Stimulated activated CD8-positive, alpha-beta memory T cell treated with anti-CD3 and anti-CD28 coated beads, Interleukin-12 subunit alpha, Interleukin-12 subunit beta, amount 100 ng/mL, for 24 hours (primary cell): ENCODE data around the gene CBX4.

Source experiments
- DNase-seq: peaks from one replicate; pipeline ENCODE4 v3.0.0-alpha.2; 2020; ENCODE audit errors: extremely low read depth

The CBX4 gene

DNA sequence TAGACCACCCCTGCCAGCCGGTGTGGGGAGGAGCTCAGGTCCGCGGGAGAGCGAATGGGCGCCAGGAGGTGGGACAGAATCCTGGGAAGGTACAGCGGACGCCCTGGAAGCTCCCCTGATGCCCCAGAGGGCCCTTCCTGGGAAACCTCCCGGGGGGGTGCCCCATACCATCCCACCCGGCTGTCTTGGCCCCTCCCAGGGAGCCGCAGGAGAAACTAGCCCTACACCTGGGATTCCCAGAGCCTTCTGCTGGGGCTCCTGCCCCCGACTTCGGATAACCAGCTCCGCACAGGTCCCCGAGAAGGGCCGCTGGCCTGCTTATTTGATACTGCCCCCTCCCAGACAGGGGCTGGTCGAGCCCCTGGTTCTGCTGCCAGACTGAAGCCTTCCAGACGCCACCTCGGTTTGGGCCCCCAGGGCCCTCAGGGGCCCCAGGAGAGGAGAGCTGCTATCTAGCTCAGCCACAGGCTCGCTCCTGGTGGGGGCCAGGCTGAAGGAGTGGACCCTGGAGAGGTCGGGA, 3.0 kb upstream of the CBX4 start:
- no peak for DNase-seq

DNA sequence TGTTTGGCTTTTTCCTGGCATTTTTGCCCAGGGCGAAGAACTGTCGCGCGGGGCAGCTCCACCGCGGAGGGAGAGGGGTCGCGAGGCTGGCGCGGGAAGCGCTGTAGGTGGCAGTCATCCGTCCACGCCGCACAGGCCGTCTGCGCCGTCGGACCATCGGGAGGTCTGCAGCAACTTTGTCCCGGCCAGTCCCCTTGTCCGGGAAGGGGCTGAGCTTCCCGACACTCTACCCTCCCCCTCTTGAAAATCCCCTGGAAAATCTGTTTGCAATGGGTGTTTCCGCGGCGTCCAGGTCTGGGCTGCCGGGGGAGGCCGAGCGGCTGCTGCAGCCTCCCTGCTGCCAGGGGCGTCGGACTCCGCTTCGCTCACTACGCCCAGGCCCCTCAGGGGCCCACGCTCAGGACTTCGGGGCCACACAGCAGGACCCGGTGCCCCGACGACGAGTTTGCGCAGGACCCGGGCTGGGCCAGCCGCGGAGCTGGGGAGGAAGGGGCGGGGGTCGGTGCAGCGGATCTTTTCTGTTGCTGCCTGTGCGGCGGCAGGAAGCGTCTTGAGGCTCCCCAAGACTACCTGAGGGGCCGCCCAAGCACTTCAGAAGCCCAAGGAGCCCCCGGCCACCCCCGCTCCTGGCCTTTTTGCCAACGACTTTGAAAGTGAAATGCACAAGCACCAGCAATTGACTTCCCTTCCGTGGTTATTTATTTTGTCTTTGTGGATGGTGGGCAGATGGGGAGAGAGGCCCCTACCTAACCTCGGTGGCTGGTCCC, 2.3 kb upstream of the CBX4 start:
- DNase-seq: no peak

DNA sequence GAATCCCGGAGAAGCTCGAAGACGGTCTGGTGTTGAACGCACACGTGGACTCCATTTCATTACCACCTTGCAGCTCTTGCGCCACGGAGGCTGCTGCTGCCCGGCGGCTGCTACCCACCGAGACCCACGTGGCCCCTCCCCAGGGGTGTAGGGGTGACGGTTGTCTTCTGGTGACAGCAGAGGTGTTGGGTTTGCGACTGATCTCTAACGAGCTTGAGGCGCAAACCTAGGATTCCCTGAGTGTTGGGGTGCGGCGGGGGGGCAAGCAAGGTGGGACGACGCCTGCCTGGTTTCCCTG, 1.7 kb upstream of the CBX4 start:
- DNase-seq: no peak

DNA sequence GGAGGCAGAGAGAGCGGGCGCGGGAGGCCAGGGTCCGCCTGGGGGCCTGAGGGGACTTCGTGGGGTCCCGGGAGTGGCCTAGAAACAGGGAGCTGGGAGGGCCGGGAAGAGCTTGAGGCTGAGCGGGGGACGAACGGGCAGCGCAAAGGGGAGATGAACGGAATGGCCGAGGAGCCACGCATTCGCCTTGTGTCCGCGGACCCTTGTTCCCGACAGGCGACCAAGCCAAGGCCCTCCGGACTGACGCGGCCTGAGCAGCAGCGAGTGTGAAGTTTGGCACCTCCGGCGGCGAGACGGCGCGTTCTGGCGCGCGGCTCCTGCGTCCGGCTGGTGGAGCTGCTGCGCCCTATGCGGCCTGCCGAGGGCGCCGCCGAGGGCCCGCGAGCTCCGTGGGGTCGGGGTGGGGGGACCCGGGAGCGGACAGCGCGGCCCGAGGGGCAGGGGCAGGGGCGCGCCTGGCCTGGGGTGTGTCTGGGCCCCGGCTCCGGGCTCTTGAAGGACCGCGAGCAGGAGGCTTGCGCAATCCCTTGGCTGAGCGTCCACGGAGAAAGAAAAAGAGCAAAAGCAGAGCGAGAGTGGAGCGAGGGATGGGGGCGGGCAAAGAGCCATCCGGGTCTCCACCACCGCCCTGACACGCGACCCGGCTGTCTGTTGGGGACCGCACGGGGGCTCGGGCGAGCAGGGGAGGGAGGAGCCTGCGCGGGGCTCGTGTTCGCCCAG, 1.2 kb upstream of the CBX4 start:
- no peak for DNase-seq

DNA sequence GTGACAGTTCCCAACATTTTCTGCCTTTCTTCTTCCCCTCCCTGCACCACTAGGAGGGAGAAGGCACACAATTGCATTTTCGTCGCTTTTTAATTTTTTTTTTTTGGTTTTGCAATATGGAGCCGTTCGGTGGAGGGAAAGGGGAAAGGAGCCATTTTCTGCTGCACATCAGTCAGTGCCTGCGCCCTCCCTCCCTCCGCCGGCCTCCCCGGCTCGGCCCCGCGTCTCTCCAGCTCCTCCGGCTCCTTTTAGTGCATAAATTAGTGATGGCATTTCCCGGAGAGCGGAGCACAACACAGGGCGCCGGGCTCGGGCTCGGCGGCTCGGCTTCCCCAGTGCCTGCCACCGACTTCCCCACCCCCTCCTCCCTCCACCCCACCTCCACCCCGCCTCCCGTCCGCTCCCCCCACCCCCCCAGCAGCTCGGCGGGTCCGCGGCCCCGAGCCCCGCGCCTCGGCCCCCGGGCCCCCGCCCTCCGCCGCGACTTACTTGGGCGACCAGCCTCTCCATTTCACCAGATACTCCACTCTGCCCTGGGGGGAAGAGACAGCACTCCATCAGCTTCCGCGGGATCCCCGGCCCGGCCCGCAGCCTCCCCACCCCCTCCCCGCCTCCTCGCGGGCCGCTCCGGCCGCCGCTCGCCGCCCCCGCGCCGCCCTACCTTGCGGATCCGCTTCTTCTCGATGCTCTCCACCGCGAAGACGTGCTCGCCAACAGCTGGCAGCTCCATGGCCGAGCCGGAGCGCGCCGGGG, 542 bp downstream of the CBX4 start:
- DNase-seq: no peak

DNA sequence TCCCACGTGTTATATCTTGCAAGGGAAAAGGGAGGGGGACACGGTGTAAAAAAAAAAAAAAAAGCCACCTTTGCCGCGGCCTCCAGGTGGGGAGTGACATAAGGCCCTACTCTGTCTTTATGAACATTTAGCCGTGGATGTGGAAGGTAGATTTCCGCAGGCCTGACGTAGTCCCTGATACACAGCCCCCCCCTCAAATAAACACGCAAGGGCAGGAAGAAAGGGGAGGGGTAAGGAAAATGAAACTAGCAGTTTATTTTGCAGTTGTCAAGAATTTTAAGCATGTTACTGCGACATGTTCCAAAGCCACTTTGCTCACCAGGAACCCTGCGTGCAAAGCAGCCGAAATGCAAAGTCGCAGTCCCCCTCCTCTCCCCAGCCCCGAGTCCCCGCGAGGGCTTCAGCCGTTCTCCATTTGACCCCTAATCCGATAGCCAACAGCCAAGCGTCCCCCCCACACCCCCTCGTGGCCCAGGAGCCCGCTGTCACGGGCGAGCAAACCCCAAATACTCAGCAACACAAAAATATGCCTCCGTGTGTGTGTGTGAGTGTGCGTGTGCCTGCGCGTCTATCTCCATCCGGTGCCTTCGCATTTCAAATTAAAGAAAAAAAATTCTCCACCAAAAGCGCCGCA, 1.2 kb downstream of the CBX4 start:
- DNase-seq: no peak

DNA sequence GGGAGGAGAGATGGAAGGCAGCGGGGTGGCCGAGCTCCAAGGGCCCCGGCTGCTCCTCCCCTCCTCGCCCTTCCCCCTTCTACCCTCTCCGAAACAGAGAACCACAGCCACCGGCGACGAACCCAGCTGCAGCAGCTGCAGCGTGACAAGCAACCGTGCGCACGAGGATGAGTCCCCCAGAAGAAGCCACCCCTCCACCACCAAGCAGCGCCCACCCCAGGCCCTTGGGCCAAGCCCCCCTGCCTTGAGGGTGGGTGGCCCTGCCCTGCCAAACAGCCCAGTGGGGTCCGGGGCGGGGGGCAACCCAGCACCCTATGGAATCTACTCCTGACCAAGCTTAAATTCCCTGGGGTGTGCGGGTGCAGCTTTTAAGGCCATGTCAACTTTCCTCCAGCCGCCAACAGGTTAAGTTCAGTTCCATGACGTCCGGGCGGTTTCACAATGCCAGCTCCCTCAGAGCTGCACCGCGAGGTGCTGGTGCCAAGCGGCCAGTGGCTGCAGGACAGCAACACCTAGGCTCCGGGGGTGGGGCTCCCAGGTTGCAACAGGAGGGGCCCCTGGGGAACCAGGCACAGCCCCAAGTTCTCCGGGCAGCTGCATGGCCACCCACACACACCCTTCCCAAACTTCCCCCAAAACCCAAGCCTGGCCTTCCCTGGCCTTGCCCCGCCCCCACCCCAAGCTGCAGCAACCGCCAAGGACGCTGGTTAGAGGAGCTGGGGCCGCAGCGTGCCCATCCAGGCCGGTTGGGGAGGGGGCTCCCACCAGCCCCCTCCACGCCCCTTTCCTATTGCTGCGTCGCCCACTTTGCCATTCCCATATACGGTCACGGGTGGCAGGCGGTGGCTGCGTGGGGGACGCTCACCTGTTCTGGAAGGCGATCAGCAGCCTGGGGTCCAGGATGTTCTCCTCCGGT, 2.0 kb downstream of the CBX4 start:
- no peak for DNase-seq

DNA sequence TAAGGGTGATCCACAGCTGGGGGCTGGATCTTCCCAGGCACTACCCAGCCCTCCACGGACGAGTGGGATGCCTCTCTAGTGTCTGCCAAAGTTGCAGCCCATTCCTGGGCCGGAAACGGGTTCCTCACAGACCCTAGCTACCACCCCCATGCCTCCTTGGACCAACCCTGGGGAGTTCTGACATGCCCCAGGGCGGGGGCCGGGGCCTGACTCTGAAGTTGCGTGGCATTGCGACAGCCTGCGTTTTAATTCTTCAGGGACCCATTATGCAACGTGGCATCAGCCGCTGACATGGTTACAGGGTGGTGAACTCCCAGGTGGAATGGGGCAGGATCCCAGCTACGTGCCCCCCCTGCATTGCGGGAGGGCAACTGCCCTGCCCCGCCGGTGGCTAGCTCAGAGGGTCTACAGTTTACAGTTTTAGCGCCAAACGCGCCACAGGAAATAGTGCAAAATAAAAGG, 2.7 kb downstream of the CBX4 start:
- no peak for DNase-seq

DNA sequence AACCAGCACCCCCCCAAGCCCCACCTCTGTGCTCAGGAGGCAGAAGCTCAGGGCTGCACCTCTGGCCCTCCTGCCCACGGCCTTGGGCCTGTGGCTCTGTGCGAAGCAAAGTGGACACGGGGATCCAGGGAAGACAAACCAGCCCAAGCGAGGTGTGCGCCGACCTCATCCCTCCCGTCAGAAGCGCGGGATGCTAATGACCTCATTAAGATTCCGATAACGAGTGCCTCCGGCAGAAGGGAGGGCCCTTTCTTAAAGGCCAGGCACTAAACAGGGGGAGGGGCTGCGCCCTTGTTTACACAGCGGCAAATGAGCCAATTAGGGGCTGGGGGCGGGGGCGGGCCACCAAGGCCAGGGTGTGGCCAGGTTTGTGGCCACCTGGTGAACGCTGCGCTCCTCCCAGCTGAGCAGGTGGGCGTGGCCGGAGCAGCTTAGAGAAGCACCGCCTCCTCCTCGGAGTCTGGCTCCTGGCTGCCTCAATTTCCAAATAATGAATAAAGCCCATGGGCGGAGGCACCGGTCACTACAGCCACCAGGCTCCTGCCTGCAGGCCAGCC, 3.2 kb downstream of the CBX4 start:
- no peak for DNase-seq

DNA sequence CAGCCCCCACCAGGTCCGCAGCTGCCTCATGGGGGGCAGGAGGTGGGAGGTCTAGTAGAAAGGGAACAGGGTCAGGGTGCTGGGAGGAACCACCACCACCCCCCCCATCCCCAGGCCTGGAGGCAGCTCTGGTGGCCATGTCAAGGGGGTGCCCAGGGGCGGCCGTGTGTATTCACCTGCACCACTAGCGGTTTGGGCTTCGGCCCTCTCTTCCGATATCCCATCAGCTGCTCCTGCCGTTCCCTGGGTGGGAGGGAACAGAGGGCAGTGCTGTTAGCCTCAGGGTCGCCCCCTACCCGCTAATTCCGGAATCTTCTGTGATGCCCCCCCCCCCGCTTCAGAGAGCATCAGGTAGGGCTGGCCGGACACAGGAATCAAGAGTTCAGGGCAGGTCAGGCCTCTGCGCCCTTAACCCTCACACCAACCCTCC, 3.8 kb downstream of the CBX4 start:
- DNase-seq: no peak

DNA sequence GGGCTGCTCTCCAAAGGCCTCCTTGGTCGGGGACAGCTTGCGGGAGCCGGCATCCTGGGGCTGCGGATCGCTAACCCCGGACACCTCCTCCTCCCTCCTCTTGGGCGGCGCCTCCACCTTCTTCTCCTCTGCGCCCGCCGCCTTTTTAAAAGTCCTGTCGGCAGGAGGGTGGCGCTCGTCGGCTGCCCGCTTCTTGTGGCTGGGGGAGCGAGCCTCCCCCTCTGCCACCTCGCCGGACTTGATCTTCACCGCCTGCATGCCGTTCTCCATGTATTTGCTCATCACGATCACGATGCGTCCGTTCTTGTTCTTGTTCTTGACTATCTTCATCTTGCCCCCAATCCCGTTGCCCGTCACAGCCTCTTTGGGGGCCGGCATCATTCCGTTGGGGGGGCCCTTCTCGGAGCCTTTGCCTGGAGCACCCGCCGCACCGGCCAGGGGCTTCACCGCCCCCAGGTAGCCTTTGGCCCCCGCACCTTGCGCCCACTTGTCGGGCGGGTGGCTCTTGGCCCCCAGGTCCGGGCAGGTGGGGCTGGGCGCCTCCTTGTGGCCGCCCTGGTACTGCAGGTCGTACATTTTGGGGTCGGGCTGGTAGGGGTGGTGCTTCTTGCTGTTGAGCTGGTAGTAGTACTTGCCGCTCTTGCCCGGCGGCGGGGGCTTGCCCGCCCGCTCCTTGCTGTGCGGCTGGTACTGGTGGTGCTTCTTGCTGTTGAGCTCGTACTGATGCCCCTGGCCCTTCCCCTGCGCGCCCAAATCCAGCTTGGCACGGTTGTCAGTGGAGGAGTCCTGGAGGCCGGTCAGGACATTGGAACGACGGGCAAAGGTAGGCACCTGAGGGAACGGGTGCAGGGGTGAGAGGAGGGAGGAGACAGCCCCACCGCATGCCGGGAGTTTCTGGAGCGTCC, 4.4 kb downstream of the CBX4 start:
- DNase-seq: no peak

DNA sequence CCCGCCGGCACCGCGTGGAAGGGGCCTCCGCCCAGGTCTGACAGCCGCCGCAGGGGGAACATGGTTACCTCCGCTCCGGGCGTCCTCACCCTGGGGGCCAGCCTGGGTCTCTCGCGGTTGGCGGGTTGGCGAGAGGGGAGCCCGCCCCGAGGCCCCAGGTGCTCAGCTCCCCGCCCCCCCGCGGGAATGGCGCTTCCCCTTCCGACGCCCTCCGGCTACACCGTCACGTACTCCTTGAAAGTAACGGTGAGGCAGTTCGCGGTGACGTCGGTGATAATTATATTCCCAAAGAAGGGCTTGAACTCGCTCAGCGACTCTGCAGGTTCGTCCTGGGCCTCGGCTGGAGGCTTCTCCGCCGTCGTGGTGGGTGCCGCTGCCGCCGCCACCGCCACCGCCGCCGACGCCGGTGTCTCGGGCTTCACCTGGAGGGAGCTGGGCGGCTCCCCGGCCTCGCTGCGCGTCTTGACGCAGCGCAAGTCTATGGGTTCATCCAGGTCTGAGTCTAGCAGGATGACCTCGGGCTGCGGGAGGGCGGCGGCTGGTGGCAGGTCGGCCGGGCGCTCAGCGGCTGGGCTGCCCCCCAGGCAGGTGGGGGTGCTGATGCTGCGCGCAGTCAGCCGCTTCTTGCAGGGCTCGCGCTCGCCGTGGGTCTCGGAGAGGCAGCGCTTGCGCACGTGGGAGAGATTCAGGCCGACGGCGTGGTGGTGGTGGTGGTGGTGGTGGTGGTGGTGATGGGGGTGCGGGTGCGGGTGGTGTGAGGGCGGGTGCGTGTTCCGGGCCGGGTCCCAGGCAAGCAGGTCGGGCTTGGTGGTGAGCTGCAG, 5.3 kb downstream of the CBX4 start:
- DNase-seq: no peak

DNA sequence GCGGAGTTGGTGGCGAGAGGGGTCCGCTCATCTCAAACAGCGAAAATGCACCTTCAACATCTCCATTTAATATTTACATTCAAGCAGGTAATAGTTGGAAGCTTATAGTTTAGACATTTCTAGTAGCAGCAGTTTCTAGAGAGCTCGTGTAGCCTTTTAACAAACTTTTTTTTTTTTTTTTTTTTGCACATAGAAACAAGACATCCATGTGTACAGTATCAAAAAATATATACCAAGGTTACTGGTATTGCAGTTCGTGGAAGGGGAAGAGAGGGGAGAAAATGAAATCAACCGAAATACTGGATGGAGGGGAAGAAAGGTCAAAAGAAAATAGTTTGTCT, 6.2 kb downstream of the CBX4 start:
- DNase-seq: no peak

DNA sequence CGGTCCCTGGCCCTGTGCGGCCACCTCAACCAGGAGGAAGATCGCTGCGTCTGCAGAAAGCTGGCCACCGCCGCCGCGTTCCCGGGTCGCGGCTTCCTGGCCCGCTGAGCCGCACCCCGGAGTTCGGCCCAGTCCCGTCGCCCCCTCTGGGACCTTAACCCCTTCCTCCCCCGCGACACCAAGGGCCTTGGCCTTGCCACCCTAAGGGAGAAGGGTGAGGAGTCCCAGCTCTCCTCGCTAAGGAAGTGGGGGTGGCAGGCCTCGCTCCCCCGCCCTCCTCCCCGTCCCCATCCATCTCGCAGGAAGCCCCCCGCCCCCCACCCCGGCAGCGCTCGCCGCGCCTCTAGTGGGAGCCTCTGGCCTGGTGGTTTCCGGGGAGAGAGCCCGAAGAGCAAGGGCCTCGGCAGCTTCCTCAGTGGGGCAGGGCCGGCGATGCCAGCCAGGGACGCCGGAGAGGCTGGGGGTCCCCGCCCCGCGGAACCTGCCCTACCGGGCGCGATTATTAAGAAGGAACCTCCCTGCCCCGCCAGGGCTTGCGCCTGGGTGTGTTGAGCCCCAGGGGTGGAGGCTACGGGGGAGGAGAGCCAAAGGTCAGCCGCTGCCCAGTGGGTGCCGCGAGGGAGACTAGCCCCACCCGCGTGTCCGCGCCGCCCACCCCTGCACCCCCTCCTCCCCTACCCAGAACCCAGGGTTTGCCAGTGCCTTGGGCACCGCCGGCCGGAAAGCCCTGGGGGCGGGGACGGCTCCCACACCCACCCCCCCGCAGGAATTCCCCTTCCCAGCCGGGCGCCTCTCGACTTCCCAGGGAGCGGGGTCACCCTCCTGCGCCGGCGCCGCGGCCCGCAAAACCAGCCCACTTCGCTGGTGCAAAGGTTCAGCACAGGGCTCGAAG, 6.8 kb downstream of the CBX4 start:
- no peak for DNase-seq

DNA sequence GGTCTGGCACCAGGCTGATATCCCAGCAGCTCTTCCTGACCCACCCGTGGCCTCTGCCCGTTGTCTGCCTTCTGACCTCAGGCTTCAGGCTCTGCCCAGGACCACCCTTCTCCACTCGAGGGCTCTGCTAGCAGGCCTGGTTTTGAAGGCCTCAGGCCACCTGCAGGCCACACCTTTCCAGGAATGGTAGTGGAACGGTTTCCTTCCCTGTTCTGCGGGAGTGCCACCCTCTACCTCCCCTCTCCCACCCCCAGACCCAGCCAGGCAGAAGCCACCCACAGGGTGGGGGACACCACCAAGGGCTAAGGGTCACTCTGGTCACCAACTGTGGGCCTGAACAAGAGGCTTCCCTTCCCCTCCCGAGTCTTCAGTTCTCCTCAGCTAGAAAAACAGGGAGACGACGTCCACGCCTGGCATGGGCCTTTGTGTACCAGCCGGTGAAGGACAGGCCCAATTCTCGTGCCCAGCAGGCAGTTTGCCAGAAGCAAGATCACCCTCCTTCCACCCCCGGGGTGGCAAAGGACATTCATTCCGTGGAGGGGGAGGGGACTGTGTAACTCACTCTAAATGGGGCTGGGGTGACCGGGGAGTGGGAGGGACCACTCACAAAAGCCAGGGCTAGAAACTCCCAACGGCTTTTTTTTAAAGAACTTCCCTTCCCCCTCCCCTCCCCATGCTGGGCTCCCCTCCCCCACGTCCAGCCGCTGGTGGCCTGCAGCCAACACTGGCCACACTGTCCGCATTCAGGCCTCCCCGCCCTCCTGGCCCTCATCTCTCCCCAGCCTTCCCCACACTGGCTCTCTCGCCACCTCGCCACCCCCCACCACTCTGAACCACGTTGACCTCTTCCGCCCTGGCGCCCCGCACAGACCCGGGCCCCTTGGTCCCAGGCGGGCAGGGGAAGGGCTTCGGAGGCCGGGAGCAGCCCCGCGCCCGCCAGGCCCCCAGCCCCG, 7.7 kb downstream of the CBX4 start:
- no peak for DNase-seq

DNA sequence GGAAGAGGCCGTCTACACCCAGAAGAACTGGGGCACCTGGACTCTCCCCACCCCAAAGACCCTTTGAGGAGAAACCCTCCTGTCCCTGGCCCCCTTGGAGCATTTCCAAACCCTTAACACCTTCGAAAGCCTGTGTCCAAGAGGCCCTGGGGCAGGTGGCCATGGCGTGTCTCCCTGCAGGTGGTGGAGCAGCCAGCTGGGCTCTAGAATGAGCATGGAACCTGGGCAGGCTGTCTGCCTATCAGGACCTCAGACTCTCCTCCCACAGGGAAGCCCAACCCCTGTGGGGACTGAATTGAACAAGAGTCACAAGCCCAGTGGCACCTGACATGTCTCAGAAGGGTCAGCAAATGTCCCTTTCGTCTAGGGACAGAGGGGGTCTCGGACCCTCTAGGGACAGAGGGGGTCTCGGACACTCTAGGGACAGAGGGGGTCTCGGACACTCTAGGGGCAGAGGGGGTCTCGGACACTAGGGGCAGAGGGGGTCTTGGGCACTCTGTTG, 8.4 kb downstream of the CBX4 start:
- DNase-seq: no peak

DNA sequence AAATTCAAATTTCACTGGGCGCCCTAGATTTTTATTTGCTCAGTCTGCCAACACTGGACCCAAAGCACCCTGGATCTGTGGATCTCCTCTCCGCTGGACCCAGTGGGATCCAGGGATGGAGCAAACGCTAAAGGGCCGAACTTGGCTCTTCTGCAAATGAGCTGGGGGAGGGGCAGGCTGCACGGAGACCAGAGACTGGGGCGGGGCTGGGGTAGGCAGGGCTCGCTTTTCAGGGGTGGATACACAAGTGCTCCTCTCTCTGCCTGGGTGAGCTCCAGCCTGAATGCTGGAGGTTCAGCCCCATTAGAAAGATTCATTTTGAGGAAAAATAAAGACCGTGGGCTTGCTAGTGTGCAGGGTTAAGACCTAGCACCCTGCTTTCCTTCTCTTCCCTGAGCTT, 8.9 kb downstream of the CBX4 start:
- DNase-seq: no peak
